Type B pancreatic cell (in vitro differentiated cells): ENCODE data around the gene L3MBTL4. TPM values are rescaled to one million over a fixed set of nuclear protein-coding genes. Genes with fewer than 3 reads are reported as not detected.

ENCODE experiments used
- DNase-seq: peaks from one replicate; pipeline ENCODE4 v3.0.0; 2021; ENCODE audit warnings: mixed read lengths; ENCODE audit not compliant: unreplicated experiment; ENCODE audit errors: extremely low spot score
- H3K27ac Mint-ChIP-seq: 2 replicates; pipeline ENCODE4 v1.8.0; 2021; ENCODE audit warnings: mild to moderate bottlenecking, mixed read lengths
- H3K27me3 Mint-ChIP-seq: 2 replicates; pipeline ENCODE4 v1.8.0; 2021; ENCODE audit warnings: mixed read lengths
- H3K36me3 Mint-ChIP-seq: 2 replicates; pipeline ENCODE4 v1.8.0; 2021; ENCODE audit warnings: mixed read lengths
- H3K4me1 Mint-ChIP-seq: one replicate; pipeline ENCODE4 v1.8.0; 2021; ENCODE audit warnings: mixed read lengths; ENCODE audit not compliant: unreplicated experiment
- H3K4me3 Mint-ChIP-seq: 2 replicates; pipeline ENCODE4 v1.8.0; 2021; ENCODE audit warnings: mild to moderate bottlenecking, mixed read lengths
- H3K9me3 Mint-ChIP-seq: 2 replicates; pipeline ENCODE4 v1.8.0; 2021; ENCODE audit warnings: mixed read lengths
- total RNA-seq: library from RNA; stranded (reverse); gene quantifications from 2 replicates; pipeline ENCODE4 v1.2.1, GENCODE V29; 2021; ENCODE audit warnings: low replicate concordance
- TF ChIP-seq, protein P1 (sequence below): fragments of 200-600 bp; sonication (generic); conservative IDR thresholded peaks from 2 replicates; pipeline ENCODE4 v1.5.0; 2021; ENCODE audit warnings: antibody characterized with exemption, mild to moderate bottlenecking

L3MBTL4 gene
- total RNA-seq, 1 donor from 2014 or later, result 2.2 TPM

GRCh38 chr18:6015364-6015763 is 399.3 kb downstream of the L3MBTL4 start:
- TF ChIP-seq, protein P1, sequence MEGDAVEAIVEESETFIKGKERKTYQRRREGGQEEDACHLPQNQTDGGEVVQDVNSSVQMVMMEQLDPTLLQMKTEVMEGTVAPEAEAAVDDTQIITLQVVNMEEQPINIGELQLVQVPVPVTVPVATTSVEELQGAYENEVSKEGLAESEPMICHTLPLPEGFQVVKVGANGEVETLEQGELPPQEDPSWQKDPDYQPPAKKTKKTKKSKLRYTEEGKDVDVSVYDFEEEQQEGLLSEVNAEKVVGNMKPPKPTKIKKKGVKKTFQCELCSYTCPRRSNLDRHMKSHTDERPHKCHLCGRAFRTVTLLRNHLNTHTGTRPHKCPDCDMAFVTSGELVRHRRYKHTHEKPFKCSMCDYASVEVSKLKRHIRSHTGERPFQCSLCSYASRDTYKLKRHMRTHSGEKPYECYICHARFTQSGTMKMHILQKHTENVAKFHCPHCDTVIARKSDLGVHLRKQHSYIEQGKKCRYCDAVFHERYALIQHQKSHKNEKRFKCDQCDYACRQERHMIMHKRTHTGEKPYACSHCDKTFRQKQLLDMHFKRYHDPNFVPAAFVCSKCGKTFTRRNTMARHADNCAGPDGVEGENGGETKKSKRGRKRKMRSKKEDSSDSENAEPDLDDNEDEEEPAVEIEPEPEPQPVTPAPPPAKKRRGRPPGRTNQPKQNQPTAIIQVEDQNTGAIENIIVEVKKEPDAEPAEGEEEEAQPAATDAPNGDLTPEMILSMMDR, result no peak
- no peak for DNase-seq
- Mint-ChIP-seq H3K4me3 (no peak overlapping the region), H3K36me3 (no peaks in the 10 kb centered on the region), H3K27me3 (no peaks in the 10 kb centered on the region), H3K4me1 (peaks cover 13% of the 10 kb centered on the region), H3K9me3 (peaks cover 3% of the 10 kb centered on the region), H3K27ac (no peak overlapping the region)

DNA sequence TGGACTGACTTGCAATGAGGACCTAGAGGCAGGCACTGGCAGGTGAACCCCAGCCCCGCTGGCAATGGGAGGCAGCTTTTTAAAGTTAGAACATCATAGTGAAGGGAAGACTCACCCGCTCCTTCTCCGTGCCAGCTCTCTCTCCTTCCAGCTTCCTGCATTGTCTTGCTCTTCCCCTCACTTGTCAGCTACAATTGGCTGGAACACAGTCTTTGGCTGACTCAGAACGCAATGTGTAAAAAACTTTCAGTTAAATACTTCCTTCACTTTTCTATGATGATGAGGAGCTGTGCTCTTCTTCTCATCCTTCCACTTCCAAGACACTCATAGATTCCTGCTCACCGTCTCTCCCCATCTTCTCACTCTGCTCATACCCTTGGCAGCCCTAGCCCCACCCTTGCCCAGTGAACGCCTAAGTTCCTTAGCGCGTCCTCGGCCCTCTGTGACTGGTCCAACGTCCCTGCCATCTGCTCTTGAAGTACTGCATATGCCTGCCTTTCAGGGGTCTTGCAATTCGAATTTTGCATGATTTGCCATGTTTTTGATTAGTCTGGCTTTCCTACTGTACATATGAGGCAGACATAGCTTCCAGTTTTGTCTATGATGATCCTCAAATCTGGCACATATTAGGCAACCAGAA is 401.4 kb downstream of the L3MBTL4 start:
- peaks cover 1% of the 10 kb centered on the region for H3K4me1 Mint-ChIP-seq
- H3K4me3 Mint-ChIP-seq, result no peak overlapping the region
- DNase-seq, result no peak
- no peak overlapping the region for H3K27ac Mint-ChIP-seq
- H3K36me3 Mint-ChIP-seq, result no peaks in the 10 kb centered on the region
- H3K27me3 Mint-ChIP-seq, result no peaks in the 10 kb centered on the region
- TF ChIP-seq, protein P1, result no peak
- no peaks in the 10 kb centered on the region for H3K9me3 Mint-ChIP-seq

DNA sequence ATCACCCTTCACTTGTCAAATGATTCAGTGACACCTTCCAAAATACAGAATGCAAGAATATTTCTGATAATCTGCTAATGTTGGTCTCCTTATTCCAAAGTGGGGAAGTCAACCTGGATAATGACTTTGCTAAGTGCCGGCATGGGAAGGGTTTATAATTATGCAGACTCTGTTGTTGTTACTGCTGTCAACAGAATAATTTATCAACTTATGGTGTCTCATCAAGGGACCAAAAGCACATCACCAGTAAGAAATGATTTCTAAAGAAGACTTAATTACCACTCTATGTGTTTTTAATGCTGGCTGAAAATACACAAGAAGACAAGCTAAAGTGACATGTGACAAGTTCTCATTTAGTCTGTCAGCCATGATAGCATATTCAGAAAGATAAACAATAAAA is 403.8 kb downstream of the L3MBTL4 start:
- no peaks in the 10 kb centered on the region for H3K36me3 Mint-ChIP-seq
- no peak overlapping the region for H3K27ac Mint-ChIP-seq
- no peaks in the 10 kb centered on the region for H3K4me1 Mint-ChIP-seq
- H3K27me3 Mint-ChIP-seq, result no peaks in the 10 kb centered on the region
- TF ChIP-seq, protein P1, result no peak
- no peak for DNase-seq
- no peaks in the 10 kb centered on the region for H3K9me3 Mint-ChIP-seq
- H3K4me3 Mint-ChIP-seq, result no peak overlapping the region

DNA sequence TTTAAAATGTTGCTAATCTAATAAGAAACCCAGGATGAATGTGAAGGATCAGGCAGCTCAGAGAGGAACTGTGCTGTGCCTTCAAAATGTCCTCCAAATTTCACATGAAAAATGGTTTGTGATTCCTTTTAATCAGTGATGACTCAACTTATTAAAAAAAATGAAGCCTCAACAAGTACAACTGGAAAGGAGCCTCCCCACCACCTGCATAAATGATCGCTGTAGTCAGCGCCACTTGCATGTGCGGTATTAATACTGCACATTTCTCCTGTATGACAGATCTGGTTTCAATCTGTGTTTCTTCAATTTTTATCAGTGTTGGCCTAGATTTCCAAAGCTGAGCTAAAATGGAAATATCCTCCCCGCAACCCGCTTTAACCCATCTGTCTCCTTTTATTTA is 404.4 kb downstream of the L3MBTL4 start:
- no peak overlapping the region for H3K27ac Mint-ChIP-seq
- DNase-seq, result no peak
- peaks cover 3% of the 10 kb centered on the region for H3K9me3 Mint-ChIP-seq
- H3K4me1 Mint-ChIP-seq, result no peaks in the 10 kb centered on the region
- H3K27me3 Mint-ChIP-seq, result no peaks in the 10 kb centered on the region
- no peak overlapping the region for H3K4me3 Mint-ChIP-seq
- H3K36me3 Mint-ChIP-seq, result no peaks in the 10 kb centered on the region
- TF ChIP-seq, protein P1, result no peak

DNA sequence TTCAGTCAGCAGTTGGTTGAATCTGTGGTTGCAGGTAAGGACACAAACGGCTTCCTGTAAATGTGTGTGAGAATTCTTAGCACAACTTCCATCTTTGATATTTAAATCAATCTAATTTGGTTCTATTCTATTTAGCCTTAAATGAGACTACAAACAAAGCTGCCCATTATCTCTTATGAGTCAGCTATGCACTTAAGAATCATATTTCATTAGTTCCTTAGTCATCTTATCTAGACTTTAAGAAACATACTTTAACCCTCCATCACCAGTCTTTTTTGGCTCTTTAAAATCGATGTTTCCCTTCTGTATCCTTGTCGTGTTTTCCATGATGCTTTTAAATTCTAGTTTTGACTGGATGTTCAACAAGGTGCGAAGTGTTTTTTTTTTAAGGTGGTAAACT is 405.0 kb downstream of the L3MBTL4 start:
- Mint-ChIP-seq H3K27me3 (no peaks in the 10 kb centered on the region), H3K4me3 (no peak overlapping the region), H3K9me3 (peaks cover 4% of the 10 kb centered on the region), H3K36me3 (no peaks in the 10 kb centered on the region), H3K27ac (no peak overlapping the region), H3K4me1 (no peaks in the 10 kb centered on the region)
- TF ChIP-seq, protein P1, result no peak
- DNase-seq, result no peak

GRCh38 chr18:6004683-6005082 is 410.0 kb downstream of the L3MBTL4 start:
- Mint-ChIP-seq H3K4me3 (no peak overlapping the region), H3K4me1 (no peaks in the 10 kb centered on the region), H3K36me3 (peaks cover 3% of the 10 kb centered on the region), H3K27me3 (no peaks in the 10 kb centered on the region), H3K27ac (no peak overlapping the region), H3K9me3 (peaks cover 9% of the 10 kb centered on the region)
- TF ChIP-seq, protein P1, result no peak
- no peak for DNase-seq
